NCI-H510A (cell line): ENCODE results near the gene OLFM4.

Source experiments
- DNase-seq: peaks from one replicate; lab custom pipeline; 2025; lab: John Stamatoyannopoulos, UW

The OLFM4 gene

DNA sequence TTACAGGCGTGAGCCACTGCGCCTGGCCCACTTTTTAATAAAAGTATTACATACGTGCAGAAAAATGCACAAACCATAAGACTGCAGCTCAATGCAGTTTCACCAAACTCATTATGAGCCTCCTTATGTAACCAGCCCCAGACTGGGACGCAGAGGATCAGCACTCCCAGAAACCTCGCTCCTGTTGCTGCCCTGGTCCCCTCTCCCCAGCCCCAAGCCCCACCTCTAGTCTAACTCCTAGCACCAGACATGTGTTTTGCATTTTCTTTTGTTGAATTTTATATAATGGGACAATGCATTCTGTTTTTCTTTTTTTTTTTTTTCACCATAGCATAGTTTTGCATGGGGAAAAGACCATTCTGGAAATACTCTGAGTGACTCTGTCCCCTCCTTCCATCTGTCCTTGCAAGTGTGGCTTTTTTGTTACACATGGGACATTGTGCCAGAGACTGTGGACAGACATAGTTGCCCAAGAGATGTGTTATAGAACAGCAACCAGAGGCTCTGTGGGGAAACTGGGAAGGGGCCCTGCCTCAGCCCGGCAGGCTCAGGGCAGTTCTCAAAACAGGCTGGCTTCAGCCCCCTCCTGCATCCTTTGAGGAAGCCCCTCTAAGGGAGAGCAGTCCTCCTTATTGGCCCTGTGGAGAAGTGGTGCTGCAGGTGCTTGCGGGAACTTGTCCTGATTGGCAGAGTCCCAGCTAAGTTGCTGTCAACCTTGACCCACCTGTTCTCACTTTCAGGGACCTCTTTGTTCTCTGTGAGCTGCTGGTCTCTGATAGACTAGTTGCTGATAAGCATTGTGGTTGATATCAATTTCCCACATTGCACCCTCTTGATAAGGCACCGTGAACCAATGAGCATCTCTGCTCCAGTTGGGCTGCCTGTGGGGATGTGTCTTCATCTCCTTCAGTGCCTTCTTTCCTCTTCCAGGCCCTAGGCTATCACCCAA, 13.8 kb upstream of the OLFM4 start:
- DNase-seq, result no peak

GRCh38 chr13:53015971-53016370, 12.6 kb upstream of the OLFM4 start:
- DNase-seq, result no peak

DNA sequence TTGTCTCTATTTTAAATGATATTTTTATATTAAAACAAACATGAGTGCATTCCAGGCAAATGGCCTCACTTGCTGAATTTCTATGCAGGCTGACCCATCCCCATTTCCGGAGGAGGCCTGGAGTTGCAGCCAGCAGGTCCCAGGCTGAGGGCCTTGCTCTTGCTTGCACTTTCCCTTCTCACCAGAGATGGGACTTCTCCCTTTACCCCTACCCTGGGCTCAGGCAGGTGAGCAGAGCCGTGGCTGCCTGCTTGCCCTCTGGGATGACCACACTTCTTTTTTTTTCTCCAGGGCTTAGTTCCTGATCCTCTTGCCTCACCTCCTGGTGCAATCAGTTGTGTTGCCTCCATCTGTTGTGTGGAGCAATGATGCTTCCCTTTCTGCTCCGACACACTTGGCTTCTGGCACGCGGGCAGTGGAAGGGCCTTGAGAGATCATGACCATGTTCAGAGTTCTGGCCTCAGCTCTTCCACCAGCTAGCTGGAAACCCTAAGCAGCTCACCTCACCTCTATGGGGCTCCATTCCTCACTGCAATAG, 11.1 kb upstream of the OLFM4 start:
- no peak for DNase-seq

GRCh38 chr13:53018690-53019647, 9.6 kb upstream of the OLFM4 start:
- DNase-seq, result no peak

GRCh38 chr13:53020764-53021335, 7.8 kb upstream of the OLFM4 start:
- DNase-seq, result no peak

DNA sequence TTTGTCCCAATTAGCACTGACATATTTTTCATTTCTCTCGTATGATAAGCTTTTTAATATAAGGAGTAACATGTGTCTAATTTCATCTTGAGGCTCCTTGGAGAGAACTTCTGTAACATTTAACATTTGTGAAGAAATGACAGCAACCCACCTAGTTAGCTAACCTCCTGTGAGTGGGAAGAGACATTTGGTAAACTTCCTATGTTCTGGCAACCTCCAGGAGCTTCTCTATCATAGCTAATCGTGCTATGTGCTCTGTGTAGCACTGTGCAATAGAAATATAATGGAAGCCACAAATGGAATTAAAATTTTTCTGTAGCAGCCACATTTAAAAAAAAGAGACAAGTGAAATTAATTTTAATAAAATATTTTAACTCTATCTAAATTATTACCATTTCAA, 5.4 kb upstream of the OLFM4 start:
- DNase-seq, result no peak

GRCh38 chr13:53028063-53028462, 550 bp upstream of the OLFM4 start:
- no peak for DNase-seq

DNA sequence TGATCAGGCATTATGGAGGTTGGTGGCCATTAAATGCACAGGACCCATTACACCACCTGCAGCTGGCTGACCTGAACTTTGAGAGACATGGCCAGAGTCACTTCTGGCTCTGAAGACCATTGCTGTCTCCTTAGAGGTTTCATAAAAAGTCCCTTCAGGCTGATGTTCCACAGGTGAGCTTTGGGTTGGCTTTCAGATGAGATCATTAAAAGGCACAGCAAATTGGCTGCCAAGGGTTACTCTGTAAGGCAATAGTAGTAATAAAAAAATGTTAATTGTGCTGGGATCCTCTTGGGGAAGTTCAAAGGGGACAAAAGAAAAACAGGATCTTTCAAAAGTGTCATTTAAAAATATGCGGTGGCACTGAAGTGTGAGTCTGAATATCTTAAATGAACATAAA, 4.2 kb downstream of the OLFM4 start:
- DNase-seq, result no peak

DNA sequence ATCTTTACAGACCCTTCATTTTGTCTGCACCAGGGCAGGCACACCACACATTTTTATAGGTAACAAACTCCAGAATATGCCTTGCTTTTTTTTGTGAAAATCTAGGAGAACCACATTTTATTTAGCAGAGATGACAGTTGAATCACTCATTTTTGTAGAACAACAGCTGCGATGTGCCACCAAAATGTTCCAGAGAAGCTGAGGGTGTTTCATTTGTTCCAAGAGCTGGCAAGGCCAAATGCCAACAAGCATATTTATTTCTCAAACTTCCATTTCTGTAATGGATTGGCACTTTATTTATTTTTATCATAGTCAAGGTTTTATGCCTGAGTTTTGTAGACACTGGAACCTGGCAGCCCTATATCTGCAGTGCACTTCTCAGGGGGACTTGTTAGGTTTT, 10.4 kb downstream of the OLFM4 start:
- DNase-seq, result no peak

GRCh38 chr13:53041968-53042516, 13.4 kb downstream of the OLFM4 start:
- DNase-seq, result no peak

DNA sequence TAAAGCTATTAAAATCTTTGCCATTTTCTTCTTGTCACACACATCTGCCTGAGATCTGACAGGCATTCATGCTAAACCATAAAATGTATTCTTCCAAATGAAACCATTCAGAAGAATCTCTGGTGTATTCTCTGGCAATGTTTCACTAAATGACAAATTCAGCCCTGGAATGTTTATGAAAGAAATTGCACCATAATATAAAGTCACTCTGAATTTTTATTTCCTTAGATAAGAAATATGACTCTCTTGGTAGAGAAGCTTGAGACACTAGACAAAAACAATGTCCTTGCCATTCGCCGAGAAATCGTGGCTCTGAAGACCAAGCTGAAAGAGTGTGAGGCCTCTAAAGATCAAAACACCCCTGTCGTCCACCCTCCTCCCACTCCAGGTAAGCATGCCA, 14.3 kb downstream of the OLFM4 start:
- DNase-seq, result no peak

DNA sequence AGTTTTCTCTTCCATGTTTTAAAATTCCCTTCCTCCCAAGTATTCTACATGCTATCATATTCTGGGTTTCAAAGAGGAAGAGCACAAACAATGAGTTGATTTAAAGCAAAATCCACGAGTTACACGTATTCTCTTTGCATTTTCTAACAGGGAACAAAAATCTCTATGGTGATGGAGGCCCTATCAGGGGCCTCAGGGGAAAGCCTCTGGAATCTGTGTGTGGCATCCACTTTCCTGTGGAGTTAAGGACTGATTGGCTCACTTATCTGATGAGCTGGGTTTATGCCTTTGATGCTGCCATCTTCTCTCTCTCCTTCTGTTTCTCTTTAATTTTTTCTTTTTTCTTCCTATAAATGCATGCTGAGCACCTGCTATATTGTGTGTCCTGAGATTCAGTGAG, 14.8 kb downstream of the OLFM4 start:
- no peak for DNase-seq

- no peak for DNase-seq
Measured at GRCh38 chr13:53045189-53045588, 16.6 kb downstream of the OLFM4 start.

- no peak for DNase-seq
Measured at GRCh38 chr13:53048880-53049279, 20.3 kb downstream of the OLFM4 start.

DNA sequence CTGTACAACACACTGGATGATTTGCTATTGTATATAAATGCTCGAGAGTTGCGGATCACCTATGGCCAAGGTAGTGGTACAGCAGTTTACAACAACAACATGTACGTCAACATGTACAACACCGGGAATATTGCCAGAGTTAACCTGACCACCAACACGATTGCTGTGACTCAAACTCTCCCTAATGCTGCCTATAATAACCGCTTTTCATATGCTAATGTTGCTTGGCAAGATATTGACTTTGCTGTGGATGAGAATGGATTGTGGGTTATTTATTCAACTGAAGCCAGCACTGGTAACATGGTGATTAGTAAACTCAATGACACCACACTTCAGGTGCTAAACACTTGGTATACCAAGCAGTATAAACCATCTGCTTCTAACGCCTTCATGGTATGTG, 21.5 kb downstream of the OLFM4 start:
- DNase-seq, result no peak

- DNase-seq, result no peak
Measured at GRCh38 chr13:53052675-53053074, 24.1 kb downstream of the OLFM4 start.

DNA sequence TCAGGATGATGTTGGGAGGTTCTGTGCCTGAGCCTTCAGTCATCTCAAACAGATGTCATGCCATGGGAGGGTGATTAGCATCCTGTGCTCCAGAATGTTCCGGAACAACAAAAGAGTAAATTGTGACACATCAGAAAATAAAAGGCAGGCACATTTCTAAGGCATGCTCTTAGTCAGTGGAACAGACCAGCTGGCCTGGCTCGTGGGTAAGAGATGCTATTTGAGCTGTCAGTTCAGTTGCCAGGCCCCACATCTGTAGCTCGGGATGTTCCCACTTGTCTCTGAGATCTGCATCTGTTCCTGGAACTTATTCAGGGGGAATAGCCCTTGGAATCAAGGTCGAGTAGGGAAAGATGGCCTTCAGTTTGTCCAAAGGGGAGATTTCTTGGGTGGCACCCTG, 26.0 kb downstream of the OLFM4 start:
- no peak for DNase-seq

- no peak for DNase-seq
Measured at GRCh38 chr13:53058065-53058679, 29.6 kb downstream of the OLFM4 start.

- no peak for DNase-seq
Measured at GRCh38 chr13:53060840-53061490, 32.4 kb downstream of the OLFM4 start.

DNA sequence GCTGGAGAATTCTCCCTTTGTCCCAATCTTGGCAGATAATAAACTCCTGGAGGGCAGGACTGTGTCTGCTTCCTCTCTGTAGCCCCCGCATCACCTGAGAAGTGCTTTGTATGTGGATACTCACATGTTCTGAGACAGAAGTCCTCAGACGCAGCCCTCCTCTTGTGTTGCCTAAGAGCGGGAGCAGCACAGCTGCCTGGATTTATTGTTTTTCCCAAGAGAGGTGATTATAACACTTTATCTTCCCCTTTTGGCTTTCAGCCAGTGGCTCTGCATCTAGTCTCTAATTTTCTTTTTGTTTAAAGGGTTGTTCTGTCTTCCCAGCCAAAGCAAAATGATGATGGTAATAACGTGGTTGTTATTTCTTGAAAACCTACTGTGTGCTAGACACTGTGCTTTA, 36.1 kb downstream of the OLFM4 start:
- no peak for DNase-seq

DNA sequence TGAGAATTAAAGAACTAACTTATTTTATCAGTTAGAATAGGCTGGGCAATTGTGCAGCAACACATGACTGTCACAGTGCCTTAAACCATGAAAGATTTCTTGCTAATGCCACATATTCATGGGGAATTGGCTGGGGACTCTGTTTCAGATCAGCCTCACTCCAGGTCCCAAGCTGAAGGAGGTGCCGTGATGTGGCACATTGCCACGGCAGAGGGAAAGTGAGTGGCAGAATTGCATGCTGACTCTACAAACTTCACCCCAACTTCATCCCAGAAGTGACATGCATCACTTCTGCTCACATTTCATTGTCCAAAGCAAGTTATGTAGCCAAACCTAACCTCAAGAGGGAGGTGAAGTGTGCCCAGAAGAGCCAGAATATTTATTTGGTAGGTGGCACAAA, 37.8 kb downstream of the OLFM4 start:
- no peak for DNase-seq
